GM23338 (cell line): ENCODE measurements around the gene NRROS.

ENCODE experiments used
- CREB1 ChIP-seq: fragments of 250-450 bp; sonication (Bioruptor Pico); IDR thresholded peaks from 2 replicates; pipeline ENCODE4 v1.5.0; 2020; ENCODE audit warnings: low read depth, mild to moderate bottlenecking, moderate library complexity
- CTCF ChIP-seq, 2 experiments: fragments of 200-600 bp in 1 of 2; sonication (generic) in 1 of 2; conservative IDR thresholded peaks; 2 replicates each; pipeline versions ENCODE4 v1.5.1 to v1.6.1; 2016 to 2017; ENCODE audit warnings: antibody characterized with exemption in 2 of 2, low read depth in 2 of 2, mild to moderate bottlenecking in 2 of 2, moderate library complexity in 1 of 2
- ETS1 ChIP-seq: IDR thresholded peaks from 2 replicates; pipeline ENCODE4 v1.6.1; 2016; ENCODE audit warnings: antibody characterized with exemption
- EZH2 ChIP-seq: fragments of 200-600 bp; sonication (generic); IDR thresholded peaks from one replicate; pipeline ENCODE4 v1.8.0; 2017; ENCODE audit warnings: antibody characterized with exemption, mild to moderate bottlenecking, low read depth; ENCODE audit not compliant: unreplicated experiment
- EZH2phosphoT487 ChIP-seq: fragments of 200-600 bp; sonication (generic); IDR thresholded peaks from one replicate; pipeline ENCODE4 v1.8.1; 2018; ENCODE audit warnings: antibody characterized with exemption; ENCODE audit not compliant: unreplicated experiment
- JUNB ChIP-seq: IDR thresholded peaks from one replicate; pipeline ENCODE4 v1.6.1; 2016; ENCODE audit warnings: antibody characterized with exemption; ENCODE audit not compliant: unreplicated experiment
- NANOG ChIP-seq: IDR thresholded peaks from 2 replicates; pipeline ENCODE4 v1.6.1; 2016; ENCODE audit warnings: antibody characterized with exemption, borderline replicate concordance
- POLR2AphosphoS5 ChIP-seq: IDR thresholded peaks from 2 replicates; pipeline ENCODE4 v1.6.1; 2016; ENCODE audit warnings: antibody characterized with exemption, low read depth
- REST ChIP-seq: IDR thresholded peaks from one replicate; pipeline ENCODE4 v1.6.1; 2018; ENCODE audit warnings: antibody characterized with exemption; ENCODE audit not compliant: unreplicated experiment
- ZNF114 ChIP-seq: fragments of 250-450 bp; sonication (Bioruptor Pico); IDR thresholded peaks from 2 replicates; pipeline ENCODE4 v1.5.0; 2020; ENCODE audit warnings: mild to moderate bottlenecking, moderate library complexity
- ZNF331 ChIP-seq: fragments of 250-450 bp; sonication (Bioruptor Pico); IDR thresholded peaks from 2 replicates; pipeline ENCODE4 v1.5.0; 2020; ENCODE audit warnings: low read depth, mild to moderate bottlenecking, moderate library complexity
- ZNF462 ChIP-seq: fragments of 250-450 bp; sonication (Bioruptor Pico); IDR thresholded peaks from 2 replicates; pipeline ENCODE4 v1.5.0; 2020; ENCODE audit warnings: mild to moderate bottlenecking, moderate library complexity

GRCh38 chr3:196636369-196637349, 2.8 kb upstream of the NRROS start:
- TF ChIP-seq CTCF (conservative IDR thresholded peaks at IDR 0.05; ENCODE audit: low read depth in 2 of 2) (no peak), POLR2AphosphoS5 (no peak), JUNB (no peak), EZH2 (no peak), CREB1 (CRISPR knock-in tag) (no peak), EZH2phosphoT487 (no peak), ETS1 (no peak), REST (no peak), ZNF114 (no peak), ZNF331 (no peak), ZNF462 (no peak), NANOG (no peak)
